NCI-H345 treated with DMSO at 0.1 percent for 48 hours (cell line): ENCODE measurements around the gene FANCB.

Source experiments
- DNase-seq: peaks from one replicate; lab custom pipeline; 2025; ENCODE audit not compliant: unreplicated experiment; lab: John Stamatoyannopoulos, UW

The FANCB gene

DNA sequence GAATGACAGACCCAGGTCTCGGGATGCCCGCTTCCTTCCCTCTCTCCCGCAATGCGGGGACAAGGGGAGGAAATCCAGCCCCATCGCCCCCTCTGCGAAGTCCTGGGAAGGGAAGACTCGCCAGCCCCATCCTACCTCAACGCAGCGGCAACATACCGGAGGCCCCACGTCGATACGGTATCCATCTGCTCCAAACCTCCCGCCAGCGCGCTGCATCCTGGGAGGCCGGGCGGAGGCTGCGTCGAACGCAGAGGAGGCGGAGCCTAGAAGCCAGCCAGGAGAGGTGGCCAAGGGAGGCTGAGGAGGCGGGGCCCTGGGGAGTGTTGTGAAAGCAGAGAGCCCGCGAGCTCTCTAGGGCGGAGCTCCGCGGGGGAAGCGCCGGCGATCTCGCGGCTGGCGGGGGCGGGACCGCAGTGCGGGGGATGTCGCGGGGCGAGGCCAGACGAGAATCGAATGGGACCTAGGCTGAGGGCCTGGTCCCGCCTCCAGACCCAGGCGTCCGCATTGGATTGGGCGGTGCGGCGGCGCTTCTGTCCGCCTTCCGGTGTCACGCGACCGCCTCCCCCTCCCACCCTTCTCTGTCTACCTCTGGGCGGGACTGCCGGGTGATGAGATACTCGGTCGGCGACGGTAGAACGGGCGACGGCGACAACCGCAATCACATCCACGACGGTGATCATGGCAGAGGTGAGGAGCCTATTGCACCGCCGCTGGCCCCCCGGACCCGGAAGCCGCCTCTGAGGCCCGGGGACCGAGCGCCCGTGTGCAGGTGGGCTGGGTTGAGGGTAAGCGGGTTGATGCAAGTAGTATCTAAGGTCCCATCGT is at the start of gene FANCB, which contains the start of gene MOSPD2:
Gene FANCB, minus strand, starts transcription at position 219 of the 825 bp plus-strand sequence. CDS start 7,559 bp downstream, outside the sequence.
Gene MOSPD2, plus strand, starts transcription at position 571 of the 825 bp plus-strand sequence. Its CDS starts 108 bp downstream, at position 679.
- DNase-seq: peak; percentile 86

DNA sequence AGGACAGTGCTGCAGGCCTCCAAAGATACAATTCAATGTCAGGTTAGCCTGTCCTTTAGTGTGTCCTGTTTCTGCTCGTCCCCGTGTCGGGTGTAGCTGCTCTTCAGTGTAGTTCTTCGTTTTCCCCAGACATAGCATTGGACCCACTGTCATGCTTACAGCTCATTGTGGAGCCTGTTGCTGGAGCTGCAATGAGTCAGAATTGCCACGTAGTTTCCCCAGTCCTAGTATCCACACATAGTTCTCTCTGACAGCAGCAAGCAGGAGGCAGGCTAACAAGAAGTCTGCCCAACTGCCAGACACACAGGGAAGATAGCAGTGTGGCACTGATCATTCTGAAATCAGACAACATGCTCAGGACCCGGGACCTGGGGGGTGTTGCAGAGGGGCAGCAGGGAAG is 49.6 kb upstream of the FANCB start:
- no peak for DNase-seq

DNA sequence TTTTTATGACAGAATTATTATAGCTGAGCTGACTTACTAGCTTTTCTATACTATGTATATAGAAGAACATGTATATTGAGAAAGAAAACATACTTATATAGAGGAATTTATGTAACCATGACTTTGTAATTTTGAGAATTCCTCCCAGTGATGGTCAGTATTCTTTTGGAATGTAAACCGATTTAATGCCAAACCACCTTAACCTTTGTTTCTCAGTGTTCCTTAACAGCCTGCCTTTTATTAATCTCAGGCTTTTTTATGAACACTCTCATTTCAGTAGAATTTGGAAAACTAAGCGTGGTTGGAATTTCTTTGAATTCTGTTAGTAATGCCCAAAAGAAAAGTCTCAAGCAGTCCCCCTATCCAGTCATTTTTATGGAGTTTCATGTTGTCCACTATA is 47.3 kb upstream of the FANCB start:
- DNase-seq: no peak

DNA sequence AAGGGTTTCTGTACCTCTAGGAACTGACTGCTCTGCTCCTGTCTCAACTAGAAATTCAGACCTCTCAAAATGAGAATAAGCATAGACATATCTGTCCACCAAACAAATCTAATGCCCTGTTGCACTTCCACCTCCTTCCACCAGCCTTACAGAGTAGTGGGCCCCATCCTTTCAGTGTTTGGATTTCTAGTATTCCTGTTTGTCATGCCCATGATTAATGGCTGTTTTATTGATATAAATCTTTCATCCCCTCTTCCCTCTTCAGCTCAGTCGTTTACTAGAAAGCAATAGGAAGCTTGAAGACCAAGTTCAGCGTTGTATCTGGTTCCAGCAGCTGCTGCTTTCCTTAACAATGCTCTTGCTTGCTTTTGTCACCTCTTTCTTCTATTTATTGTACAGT is 46.5 kb upstream of the FANCB start:
- DNase-seq: no peak

DNA sequence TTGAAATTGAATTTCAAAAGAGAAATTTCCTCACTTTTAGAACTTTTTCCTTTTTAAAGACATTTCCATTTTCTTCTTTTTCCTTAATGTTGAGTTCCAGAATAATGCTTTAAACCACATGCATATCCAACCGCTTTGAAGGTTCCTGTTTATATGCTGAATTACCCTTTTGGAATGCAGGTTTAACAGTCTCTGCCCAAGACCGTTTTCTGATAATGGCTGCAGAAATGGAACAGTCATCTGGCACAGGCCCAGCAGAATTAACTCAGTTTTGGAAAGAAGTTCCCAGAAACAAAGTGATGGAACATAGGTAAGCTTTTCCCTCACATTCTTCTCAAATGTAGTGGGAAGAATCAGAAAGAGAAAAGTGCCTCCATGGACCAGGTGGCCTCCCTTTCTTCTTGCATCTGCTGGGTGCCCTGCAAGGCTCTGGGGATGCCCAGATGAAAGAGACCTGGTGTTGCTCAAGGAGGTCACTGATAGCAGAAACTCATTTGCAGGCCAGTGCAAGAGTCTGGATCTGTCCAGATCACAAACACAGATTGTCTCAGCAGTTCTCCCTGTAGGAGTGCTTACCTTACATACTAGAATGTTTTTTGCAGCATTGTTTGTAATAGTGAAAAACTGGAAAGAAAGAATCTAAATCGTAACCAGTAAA is 43.3 kb upstream of the FANCB start:
- DNase-seq: no peak

DNA sequence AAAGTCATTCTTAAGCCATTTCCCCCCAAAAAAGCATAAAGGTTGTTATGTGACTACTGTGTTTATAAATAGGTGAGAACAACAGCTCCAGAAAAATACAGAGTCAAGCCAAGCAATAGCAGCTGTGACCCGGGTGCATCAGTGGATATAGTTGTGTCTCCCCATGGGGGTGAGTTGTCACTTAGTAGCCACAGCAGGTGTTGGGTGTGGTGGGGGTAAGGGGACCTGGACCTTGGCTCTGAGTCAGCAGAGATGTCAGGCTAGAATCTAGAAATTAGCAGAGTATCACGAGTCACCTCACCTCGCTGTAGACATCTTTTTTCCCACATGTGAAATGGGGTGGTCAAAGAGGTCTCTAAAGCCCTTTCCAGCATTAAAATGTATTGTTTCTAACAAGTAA is 42.7 kb upstream of the FANCB start:
- no peak for DNase-seq

DNA sequence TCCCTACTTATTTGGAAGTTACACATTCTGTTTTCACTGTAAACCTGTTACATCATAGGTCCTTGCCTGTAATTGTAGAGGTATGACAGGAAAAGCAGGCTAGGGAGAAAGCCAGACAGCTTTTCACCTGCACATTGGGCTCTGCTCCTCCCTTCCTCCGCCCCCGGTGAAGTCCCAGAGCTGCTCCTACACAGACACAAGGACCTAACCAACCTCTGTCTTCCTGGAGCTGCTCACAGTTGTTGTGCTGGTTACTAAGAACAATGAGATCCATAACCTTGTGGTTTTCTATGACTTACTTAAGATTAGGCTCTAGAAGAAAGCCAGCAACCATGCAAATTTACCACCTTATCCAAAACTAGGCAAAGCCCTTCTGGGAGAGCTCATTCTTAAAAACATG is 40.4 kb upstream of the FANCB start:
- DNase-seq: no peak

DNA sequence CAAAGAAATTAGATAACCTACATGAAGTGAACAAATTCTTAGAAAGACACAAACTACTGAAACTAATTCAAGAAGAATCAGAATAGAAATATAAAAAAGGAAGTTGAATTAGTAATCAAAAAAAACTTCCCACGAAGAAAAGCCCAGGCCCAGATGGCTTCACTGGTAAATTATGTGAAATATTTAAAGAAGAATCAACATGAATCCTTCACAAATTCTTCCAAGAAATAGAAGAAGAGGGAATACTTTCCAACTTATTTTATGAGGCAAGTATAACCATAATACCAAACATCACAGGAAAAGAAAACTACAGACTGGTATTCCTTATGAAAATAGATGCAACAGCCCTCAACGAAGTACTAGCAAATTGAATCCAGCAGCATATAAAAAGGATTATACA is 31.0 kb upstream of the FANCB start:
- no peak for DNase-seq

DNA sequence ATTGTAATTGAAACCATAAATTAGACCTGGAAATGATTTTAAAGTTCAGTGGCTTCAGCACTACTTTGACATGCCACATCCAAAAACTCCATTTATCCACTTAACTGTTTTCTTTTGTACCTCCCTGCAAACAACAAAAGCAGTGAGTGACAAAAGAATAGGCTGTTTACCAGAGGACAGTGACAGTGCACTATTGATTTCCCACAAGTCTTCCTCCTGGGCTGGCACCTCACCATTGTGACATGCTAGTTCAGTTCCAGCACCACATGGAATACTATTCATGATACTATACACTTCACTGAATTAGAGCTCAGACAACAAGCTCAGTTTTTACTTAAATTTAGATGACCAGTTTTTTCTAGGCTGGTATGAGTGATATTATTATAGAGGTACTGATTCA is 29.7 kb upstream of the FANCB start:
- DNase-seq: peak; percentile 43

DNA sequence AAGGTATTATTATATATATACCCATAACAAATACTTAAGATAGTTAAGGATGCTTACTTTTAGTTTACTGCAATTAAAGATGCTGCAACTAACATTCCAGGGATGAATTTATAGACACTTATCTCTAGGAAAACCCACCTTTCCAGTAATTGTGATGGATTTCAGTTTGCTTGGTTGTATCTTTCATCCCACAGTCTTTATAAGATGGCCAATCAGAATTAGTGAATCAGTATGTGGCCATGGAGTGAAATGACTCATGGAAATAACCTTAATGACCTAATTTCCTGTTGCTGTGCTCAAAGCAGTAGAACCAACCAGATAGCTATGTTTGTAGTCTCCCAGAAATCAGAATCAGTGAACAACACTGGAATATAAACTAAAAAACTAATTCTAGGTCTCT is 26.7 kb upstream of the FANCB start:
- no peak for DNase-seq

DNA sequence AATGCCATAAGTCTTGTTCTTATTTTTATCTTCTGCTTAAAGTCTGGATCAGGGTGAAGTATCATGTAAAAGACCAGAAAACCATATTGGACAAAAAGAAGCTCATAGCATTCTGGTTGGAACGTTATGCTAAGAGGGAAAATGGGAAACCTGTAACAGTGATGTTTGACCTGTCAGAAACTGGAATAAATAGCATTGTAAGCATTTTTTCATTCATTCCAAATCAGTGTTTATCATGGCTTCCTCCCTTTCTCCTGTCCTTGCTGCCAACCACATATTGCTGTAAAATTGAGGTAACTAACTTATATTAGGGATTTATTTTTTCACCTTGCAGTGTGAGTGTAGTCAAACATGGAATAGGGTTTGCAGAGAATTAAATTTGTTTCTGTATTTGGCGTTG is 24.2 kb upstream of the FANCB start:
- DNase-seq: no peak

DNA sequence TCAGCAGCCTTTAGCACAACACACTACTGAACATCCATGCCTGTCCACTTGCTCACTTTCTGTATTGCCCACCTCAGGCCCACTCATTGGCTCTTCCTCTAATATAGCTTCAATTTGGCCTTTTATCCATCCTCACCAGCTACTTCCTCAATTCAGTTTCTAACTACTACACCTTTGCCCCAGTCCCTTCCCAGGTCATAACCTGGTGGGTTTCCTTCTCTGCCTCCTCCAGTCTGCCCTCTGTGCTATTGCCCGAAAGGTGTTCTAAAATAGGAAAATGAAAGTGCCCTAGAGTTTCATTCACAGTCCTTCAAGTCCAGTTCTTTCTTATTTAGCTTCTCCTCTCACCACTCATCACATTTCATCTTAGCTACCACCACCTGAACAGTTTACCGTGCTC is 23.4 kb upstream of the FANCB start:
- no peak for DNase-seq

DNA sequence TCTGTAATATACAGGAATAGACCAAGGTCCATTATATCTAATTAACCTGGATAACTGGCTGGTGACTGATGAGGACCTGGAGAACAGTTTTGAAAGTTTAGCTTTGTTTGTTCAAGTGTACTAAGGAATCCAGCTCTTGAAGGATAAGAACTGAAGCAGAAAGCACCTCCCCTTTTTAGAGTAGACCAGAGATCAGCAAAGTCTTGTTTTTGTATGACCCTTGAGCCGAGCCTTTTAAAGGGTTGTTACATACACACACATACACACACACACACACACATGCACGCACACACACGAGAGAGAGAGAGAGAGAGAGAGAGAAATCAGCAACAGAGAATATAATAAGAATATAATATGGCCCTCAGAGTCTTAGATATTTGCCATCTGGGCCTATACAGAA is 13.4 kb upstream of the FANCB start:
- no peak for DNase-seq

DNA sequence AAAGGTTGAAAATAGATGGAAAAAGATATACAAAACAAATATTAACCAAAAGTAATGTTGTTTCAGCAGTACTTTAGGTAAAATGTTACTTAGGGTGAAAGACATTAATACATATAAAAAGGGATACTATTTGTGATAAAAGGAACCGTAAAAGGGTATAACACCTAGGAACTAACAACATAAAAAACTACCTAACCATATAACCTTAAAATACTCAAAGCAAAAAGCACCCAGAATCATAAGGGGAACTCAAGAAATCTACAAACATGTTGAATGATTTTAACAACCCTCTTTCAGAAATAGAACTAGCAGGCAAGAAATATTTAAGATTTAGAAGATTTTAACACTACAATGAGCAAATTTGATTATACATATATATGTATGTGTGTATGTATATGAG is 11.8 kb upstream of the FANCB start:
- DNase-seq: no peak

DNA sequence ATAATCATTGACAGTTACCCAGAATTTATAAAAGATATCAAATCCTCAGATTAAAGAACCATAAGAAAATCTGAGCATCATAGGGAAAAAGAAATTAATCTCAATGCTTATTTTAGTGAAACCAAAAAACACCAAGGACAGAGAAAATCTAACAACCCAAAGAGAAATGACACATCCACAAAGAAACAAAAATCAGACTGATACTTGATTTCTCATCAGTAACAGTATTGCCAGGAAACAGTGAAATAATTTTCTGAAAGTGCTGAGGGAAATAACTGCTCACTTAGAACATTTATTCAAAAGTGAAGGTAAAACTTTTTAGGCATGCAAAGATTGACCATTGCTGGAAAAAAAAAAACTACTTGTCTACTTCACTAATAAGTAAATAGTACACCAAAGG is 11.0 kb upstream of the FANCB start:
- no peak for DNase-seq

DNA sequence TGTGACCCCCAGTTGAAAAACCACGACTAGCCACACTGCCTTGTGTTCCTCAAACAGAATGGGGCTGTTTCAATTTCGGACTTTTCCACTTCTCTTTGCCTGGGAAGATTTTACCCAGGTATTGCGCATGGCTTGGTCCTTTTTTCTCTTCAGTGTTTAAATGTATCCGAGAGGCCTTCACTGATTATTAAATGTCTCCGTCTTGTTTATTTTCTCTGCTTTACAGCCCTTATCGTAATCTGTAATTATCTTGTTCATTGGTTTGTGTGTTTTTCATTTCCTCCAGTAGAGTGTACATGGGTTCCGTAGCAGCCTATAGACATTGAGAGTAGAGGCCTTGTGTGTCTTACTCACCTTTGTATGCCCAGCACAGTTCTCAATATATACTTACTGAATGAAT is 2.8 kb upstream of the FANCB start:
- no peak for DNase-seq

DNA sequence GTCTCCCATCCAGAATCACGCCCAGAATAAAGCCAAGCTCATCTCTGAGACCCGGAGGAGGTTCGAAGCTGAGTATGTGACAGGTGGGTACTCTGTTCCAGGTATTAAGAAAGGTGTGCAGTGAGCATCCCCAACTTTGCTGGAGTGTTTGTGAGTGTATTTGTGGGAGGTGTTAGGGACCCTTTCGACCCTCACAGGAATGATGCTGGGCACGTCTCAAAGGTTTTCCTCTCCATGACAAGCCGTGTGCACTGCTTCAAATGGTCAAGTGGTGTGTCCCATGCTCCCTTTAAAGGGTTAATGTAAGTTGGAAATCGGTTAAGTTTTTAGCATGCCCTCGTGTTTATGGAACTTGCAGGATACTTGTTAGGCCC is 794 bp upstream of the FANCB start:
- DNase-seq: no peak

DNA sequence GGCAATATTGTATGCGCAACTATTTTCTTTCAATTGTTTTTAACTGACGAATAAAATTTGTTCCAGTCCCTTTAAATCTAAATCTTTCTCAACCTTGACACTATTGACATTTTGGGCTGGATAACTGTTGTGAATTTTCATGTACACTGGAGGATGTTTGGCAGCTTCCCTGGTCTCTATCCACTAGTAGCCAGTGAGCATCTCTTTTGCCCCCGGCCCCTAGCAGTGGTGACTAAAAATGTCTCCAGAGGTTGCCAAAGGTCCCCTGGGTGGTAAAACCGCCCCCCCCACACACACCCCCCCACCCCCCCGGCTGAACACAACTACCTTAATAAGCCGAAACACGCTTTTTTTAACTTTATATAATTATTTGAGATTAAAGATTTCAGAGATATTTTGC is 514 bp downstream of the FANCB start:
- DNase-seq: no peak

DNA sequence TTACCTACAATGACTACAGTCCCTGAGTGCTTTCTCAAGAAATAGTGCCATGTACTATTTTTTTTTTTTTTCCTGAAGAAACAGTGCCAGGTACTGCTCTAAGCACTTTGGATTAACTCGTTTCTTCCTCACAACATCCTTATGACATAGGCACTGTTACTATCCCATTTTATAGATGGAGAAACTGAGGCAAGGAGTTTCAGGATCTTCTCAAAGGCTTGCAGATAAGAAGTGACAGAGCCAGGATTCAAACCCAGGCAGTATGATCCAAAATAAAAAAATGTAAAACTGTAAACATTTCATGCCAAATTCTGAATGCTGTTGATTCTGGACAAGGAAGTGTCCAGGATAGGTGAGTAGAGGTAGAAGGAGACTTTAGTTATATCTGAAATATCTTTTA is 1.1 kb downstream of the FANCB start:
- no peak for DNase-seq

DNA sequence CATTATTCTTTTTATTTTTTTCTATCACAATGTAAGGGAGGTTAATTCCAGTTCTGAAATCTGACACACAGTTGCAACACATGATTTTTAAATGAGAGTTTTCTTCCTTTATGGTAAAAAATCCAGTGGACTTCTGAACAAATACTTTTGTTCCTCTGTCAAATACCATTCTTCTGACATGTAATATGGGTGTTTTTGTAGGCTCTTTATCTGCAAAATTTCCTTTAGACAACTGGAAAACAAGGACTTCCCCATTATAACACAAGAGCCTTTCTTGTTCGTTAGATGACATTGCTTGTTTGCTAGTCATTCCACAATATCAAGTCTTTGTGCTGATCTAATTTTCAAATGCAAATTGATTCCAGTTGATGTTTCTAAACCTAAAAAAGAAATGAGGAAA is 7.7 kb downstream of the FANCB start:
- DNase-seq: no peak

DNA sequence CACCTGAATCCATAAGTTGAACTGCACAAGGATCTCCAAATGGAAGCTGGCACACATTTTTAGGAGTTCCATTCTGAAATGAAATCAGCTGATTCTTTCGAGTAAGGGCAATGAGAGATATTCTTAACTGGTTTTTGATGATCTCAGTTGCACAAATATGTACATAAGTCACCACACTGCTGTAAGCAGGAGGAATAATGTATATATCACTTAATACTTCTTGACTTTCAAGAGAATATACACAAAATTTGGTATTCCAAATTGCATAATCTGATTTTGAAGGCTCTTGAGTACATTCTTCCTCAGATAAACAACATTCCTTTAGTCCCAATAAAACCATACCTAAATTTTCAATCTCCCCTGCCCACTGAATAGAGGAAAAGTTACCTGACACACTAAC is 8.2 kb downstream of the FANCB start:
- no peak for DNase-seq

DNA sequence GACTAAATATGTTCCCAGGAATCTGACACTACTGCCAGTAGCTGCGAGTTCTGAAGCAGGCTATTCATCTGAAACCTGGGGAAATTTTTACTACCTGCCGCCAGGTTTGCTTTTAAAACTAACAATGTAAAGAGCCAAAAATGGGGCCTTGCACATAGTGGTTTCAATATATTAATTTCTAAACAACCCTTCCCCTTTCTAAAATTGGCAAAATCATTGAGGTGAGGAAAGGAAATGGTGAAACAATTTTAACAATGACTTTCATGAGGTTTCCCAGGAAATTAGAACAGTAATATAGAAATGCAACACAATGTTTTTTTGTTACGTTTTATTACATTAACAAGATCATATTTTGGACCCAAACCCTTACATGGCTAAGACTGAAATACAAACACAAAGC is 21.3 kb downstream of the FANCB start:
- DNase-seq: no peak

DNA sequence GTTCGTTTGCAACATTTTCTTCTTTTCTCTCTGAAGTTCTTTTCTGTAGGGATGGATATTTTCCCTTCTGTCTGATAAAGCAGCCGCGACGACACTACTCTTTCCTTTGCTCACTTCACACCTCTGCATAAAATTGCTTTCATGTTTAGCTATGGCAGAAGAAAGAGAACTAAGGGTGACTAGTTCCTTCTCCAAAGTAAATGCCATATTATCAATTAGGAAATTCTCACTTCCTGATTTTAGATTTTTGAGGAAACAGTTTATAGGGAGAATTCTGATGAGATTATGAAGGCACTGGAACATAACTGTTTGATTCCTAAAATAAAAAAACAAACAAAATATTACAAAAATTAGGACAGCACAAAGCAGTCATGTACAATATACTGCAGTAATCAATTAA is 29.2 kb downstream of the FANCB start:
- DNase-seq: no peak
